ENCODE results near the gene MND1.

GRCh38 chr4:153332936-153333335 is 11.6 kb upstream of the MND1 start:
- TF ChIP-seq EZH2 (IDR thresholded peaks at IDR 0.05; ENCODE audit: insufficient read depth, poor library complexity, severe bottlenecking), result no peak
- TF ChIP-seq EZH2phosphoT487 (IDR thresholded peaks at IDR 0.05; ENCODE audit: insufficient read depth, low read depth), result no peak
